DND-41 (cell line): ENCODE data around the gene PARD6G.

ENCODE experiments used
- ATAC-seq: fragments of 200-7000 bp; cut with Tn5 transposase; 3 replicates; pipeline ENCODE4 v1.9.1; 2021; ENCODE audit warnings: low read depth; ENCODE audit not compliant: insufficient read depth
- DNase-seq: peaks from one replicate; pipeline ENCODE4 v3.0.0-alpha.2; 2020
- H2AFZ ChIP-seq: 2 replicates; pipeline ENCODE4 v1.6.0; 2012; ENCODE audit warnings: low read depth, low read length
- H3K27ac ChIP-seq: 2 replicates; pipeline ENCODE4 v1.5.1; 2012; ENCODE audit warnings: low read length, inconsistent platforms
- H3K27me3 ChIP-seq: fragments of 200-600 bp; sonication (generic); 2 replicates; pipeline ENCODE4 v1.6.0; 2012; ENCODE audit warnings: low read length, mild to moderate bottlenecking, inconsistent platforms; ENCODE audit not compliant: insufficient read depth, poor library complexity
- H3K36me3 ChIP-seq: 2 replicates; pipeline ENCODE4 v1.5.1; 2012; ENCODE audit warnings: low read length, inconsistent platforms; ENCODE audit not compliant: insufficient read depth
- H3K4me1 ChIP-seq: 2 replicates; pipeline ENCODE4 v1.5.1; 2012; ENCODE audit warnings: mild to moderate bottlenecking, low read length; ENCODE audit not compliant: insufficient read depth
- H3K4me2 ChIP-seq: 2 replicates; pipeline ENCODE4 v1.6.0; 2012; ENCODE audit warnings: mild to moderate bottlenecking, moderate library complexity, low read length, inconsistent platforms; ENCODE audit not compliant: insufficient read depth
- H3K4me3 ChIP-seq, 2 experiments: fragments of 200-600 bp in 1 of 2; shearing (Covaris generic) in 1 of 2; 2 replicates each; pipeline ENCODE4 v1.5.1; 2012 to 2016; ENCODE audit warnings: inconsistent platforms in 2 of 2, low read length in 2 of 2, mild to moderate bottlenecking in 2 of 2, low read depth in 1 of 2, moderate library complexity in 1 of 2
- H3K79me2 ChIP-seq: 2 replicates; pipeline ENCODE4 v1.6.0; 2012; ENCODE audit warnings: low read length, inconsistent platforms; ENCODE audit not compliant: insufficient read depth
- H3K9ac ChIP-seq: 2 replicates; pipeline ENCODE4 v1.6.0; 2012; ENCODE audit warnings: low read depth, mild to moderate bottlenecking, inconsistent platforms, low read length, moderate library complexity
- H3K9me3 ChIP-seq: 2 replicates; pipeline ENCODE4 v1.5.1; 2012; ENCODE audit warnings: low read length, moderate library complexity, mild to moderate bottlenecking, inconsistent platforms; ENCODE audit not compliant: insufficient read depth, severe bottlenecking
- H4K20me1 ChIP-seq: 2 replicates; pipeline ENCODE4 v1.6.0; 2012; ENCODE audit warnings: low read length; ENCODE audit not compliant: insufficient read depth
- CTCF ChIP-seq: IDR thresholded peaks from 2 replicates; pipeline ENCODE4 v1.5.1; 2012; ENCODE audit warnings: borderline replicate concordance, low read length, moderate library complexity, mild to moderate bottlenecking; ENCODE audit not compliant: poor library complexity, severe bottlenecking; ENCODE audit errors: extremely low read depth
- EZH2 ChIP-seq: IDR thresholded peaks from 3 replicates; pipeline ENCODE4 v1.6.1; 2012; ENCODE audit warnings: borderline replicate concordance, low read depth, mild to moderate bottlenecking, moderate library complexity, low read length, inconsistent platforms; ENCODE audit not compliant: severe bottlenecking

PARD6G gene

GRCh38 chr18:80210312-80211083 is 36.8 kb downstream of the PARD6G start:
- H3K4me3 ChIP-seq, result no peak overlapping the region
- H2AFZ ChIP-seq, result no peak overlapping the region
- H3K27me3 ChIP-seq, result no peaks in the 10 kb centered on the region
- H3K9ac ChIP-seq, result no peak overlapping the region
- H3K4me2 ChIP-seq, result no peak overlapping the region
- ATAC-seq (no peak), DNase-seq (no peak)
- H3K27ac ChIP-seq, result no peak overlapping the region
- H3K4me1 ChIP-seq, result no peaks in the 10 kb centered on the region
- no peaks in the 10 kb centered on the region for H3K36me3 ChIP-seq
- H3K9me3 ChIP-seq, result no peaks in the 10 kb centered on the region
- no peak for TF ChIP-seq CTCF
- TF ChIP-seq EZH2, result no peak
- no peaks in the 10 kb centered on the region for H4K20me1 ChIP-seq
- H3K79me2 ChIP-seq, result no peaks in the 10 kb centered on the region

GRCh38 chr18:80208620-80209019 is 38.7 kb downstream of the PARD6G start:
- Histone ChIP-seq H3K27me3 (no peaks in the 10 kb centered on the region), H3K4me2 (no peak overlapping the region), H3K36me3 (no peaks in the 10 kb centered on the region), H2AFZ (no peak overlapping the region), H3K79me2 (no peaks in the 10 kb centered on the region), H3K27ac (no peak overlapping the region), H3K9ac (no peak overlapping the region), H4K20me1 (no peaks in the 10 kb centered on the region), H3K4me3 (no peak overlapping the region), H3K9me3 (no peaks in the 10 kb centered on the region), H3K4me1 (no peaks in the 10 kb centered on the region)
- no peak for DNase-seq
- no peak for ATAC-seq
- TF ChIP-seq CTCF (no peak), EZH2 (no peak)

- Histone ChIP-seq H3K27me3 (no peaks in the 10 kb centered on the region), H3K79me2 (no peaks in the 10 kb centered on the region), H3K4me2 (no peak overlapping the region), H3K27ac (no peak overlapping the region), H3K9ac (no peak overlapping the region), H3K4me3 (no peak overlapping the region), H3K4me1 (no peaks in the 10 kb centered on the region), H3K9me3 (no peaks in the 10 kb centered on the region), H4K20me1 (no peaks in the 10 kb centered on the region), H3K36me3 (no peaks in the 10 kb centered on the region), H2AFZ (no peak overlapping the region)
- TF ChIP-seq EZH2 (no peak), CTCF (no peak)
- ATAC-seq (no peak), DNase-seq (no peak)
These were observed 42.0 kb downstream of the PARD6G start for GRCh38 chr18:80205294-80205693.
